HEK293 (cell line): Measurements from ENCODE around the gene PTPN9.

ENCODE experiments used
- GLI4 ChIP-seq: fragments of 450-650 bp; formaldehyde crosslinking; IDR thresholded peaks from 2 replicates; pipeline ENCODE4 v1.5.1; 2016; ENCODE audit warnings: missing biosample characterization, missing genetic modification characterization
- IKZF3 ChIP-seq: fragments of 450-650 bp; IDR thresholded peaks from 2 replicates; pipeline ENCODE4 v1.5.0; 2018; ENCODE audit warnings: missing biosample characterization, mild to moderate bottlenecking, missing genetic modification characterization, moderate library complexity
- PATZ1 ChIP-seq: fragments of 450-650 bp; formaldehyde crosslinking; IDR thresholded peaks from 2 replicates; pipeline ENCODE4 v1.5.1; 2016; ENCODE audit warnings: missing biosample characterization, missing genetic modification characterization
- PRDM1 ChIP-seq: fragments of 450-650 bp; formaldehyde crosslinking; IDR thresholded peaks from 2 replicates; pipeline ENCODE4; 2016; ENCODE audit warnings: missing biosample characterization, missing genetic modification characterization
- RBAK ChIP-seq: fragments of 450-650 bp; formaldehyde crosslinking; IDR thresholded peaks from 2 replicates; pipeline ENCODE4 v1.5.1; 2016; ENCODE audit warnings: missing biosample characterization, missing genetic modification characterization
- SP3 ChIP-seq: fragments of 450-650 bp; formaldehyde crosslinking; IDR thresholded peaks from 2 replicates; pipeline ENCODE4 v1.5.1; 2016; ENCODE audit warnings: missing biosample characterization, missing genetic modification characterization
- ZBTB1 ChIP-seq: fragments of 450-650 bp; formaldehyde crosslinking; IDR thresholded peaks from 2 replicates; pipeline ENCODE4 v1.5.1; 2016; ENCODE audit warnings: missing biosample characterization, missing genetic modification characterization
- ZFP37 ChIP-seq: fragments of 450-650 bp; formaldehyde crosslinking; IDR thresholded peaks from 2 replicates; pipeline ENCODE4 v1.5.1; 2016; ENCODE audit warnings: missing biosample characterization, missing genetic modification characterization
- ZNF112 ChIP-seq: fragments of 450-650 bp; formaldehyde crosslinking; IDR thresholded peaks from 2 replicates; pipeline ENCODE4 v1.5.0; 2017; ENCODE audit warnings: missing biosample characterization, missing genetic modification characterization
- ZNF132 ChIP-seq: fragments of 450-650 bp; formaldehyde crosslinking; IDR thresholded peaks from 2 replicates; pipeline ENCODE4 v1.5.1; 2017; ENCODE audit warnings: missing biosample characterization, missing genetic modification characterization, borderline replicate concordance
- ZNF133 ChIP-seq: fragments of 450-650 bp; formaldehyde crosslinking; IDR thresholded peaks from 2 replicates; pipeline ENCODE4 v1.5.1; 2016; ENCODE audit warnings: missing biosample characterization, missing genetic modification characterization
- ZNF146 ChIP-seq: fragments of 450-650 bp; formaldehyde crosslinking; IDR thresholded peaks from 2 replicates; pipeline ENCODE4 v1.5.1; 2016; ENCODE audit warnings: missing biosample characterization, missing genetic modification characterization
- ZNF18 ChIP-seq: fragments of 450-650 bp; formaldehyde crosslinking; IDR thresholded peaks from 2 replicates; pipeline ENCODE4 v1.5.1; 2016; ENCODE audit warnings: missing biosample characterization, missing genetic modification characterization
- ZNF2 ChIP-seq: fragments of 450-650 bp; formaldehyde crosslinking; IDR thresholded peaks from 2 replicates; pipeline ENCODE4 v1.5.1; 2016; ENCODE audit warnings: missing biosample characterization, missing genetic modification characterization
- ZNF214 ChIP-seq: fragments of 450-650 bp; formaldehyde crosslinking; IDR thresholded peaks from 2 replicates; pipeline ENCODE4 v1.5.1; 2017; ENCODE audit warnings: missing biosample characterization, mild to moderate bottlenecking, missing genetic modification characterization, borderline replicate concordance
- ZNF23 ChIP-seq: fragments of 450-650 bp; formaldehyde crosslinking; IDR thresholded peaks from 2 replicates; pipeline ENCODE4 v1.5.1; 2016; ENCODE audit warnings: missing biosample characterization, missing genetic modification characterization, borderline replicate concordance
- ZNF24 ChIP-seq: fragments of 450-650 bp; formaldehyde crosslinking; IDR thresholded peaks from 2 replicates; pipeline ENCODE4 v1.5.1; 2016; ENCODE audit warnings: missing biosample characterization, missing genetic modification characterization
- ZNF248 ChIP-seq: fragments of 450-650 bp; formaldehyde crosslinking; IDR thresholded peaks from 2 replicates; pipeline ENCODE4 v1.5.1; 2017; ENCODE audit warnings: missing biosample characterization, missing genetic modification characterization
- ZNF302 ChIP-seq: fragments of 450-650 bp; formaldehyde crosslinking; IDR thresholded peaks from 2 replicates; pipeline ENCODE4 v1.5.1; 2016; ENCODE audit warnings: missing biosample characterization, missing genetic modification characterization, low read depth
- ZNF324 ChIP-seq: fragments of 450-650 bp; formaldehyde crosslinking; IDR thresholded peaks from 2 replicates; pipeline ENCODE4 v1.5.1; 2016; ENCODE audit warnings: missing biosample characterization, missing genetic modification characterization
- ZNF335 ChIP-seq: fragments of 450-650 bp; formaldehyde crosslinking; conservative IDR thresholded peaks from 2 replicates; pipeline ENCODE4 v1.5.1; 2016; ENCODE audit warnings: missing biosample characterization, missing genetic modification characterization
- ZNF423 ChIP-seq: fragments of 450-650 bp; formaldehyde crosslinking; IDR thresholded peaks from 2 replicates; pipeline ENCODE4 v1.5.1; 2016; ENCODE audit warnings: missing biosample characterization, missing genetic modification characterization
- ZNF473 ChIP-seq: fragments of 450-650 bp; formaldehyde crosslinking; IDR thresholded peaks from 2 replicates; pipeline ENCODE4 v1.5.1; 2017; ENCODE audit warnings: missing biosample characterization, missing genetic modification characterization
- ZNF513 ChIP-seq: fragments of 450-650 bp; IDR thresholded peaks from 2 replicates; pipeline ENCODE4 v1.5.1; 2018; ENCODE audit warnings: missing biosample characterization, missing genetic modification characterization
- ZNF585B ChIP-seq: fragments of 450-650 bp; formaldehyde crosslinking; IDR thresholded peaks from 2 replicates; pipeline ENCODE4 v1.5.1; 2016; ENCODE audit warnings: missing biosample characterization, missing genetic modification characterization
- ZNF624 ChIP-seq: fragments of 450-650 bp; formaldehyde crosslinking; IDR thresholded peaks from 2 replicates; pipeline ENCODE4 v1.5.1; 2017; ENCODE audit warnings: missing biosample characterization, missing genetic modification characterization
- ZNF692 ChIP-seq: fragments of 450-650 bp; formaldehyde crosslinking; IDR thresholded peaks from 2 replicates; pipeline ENCODE4 v1.5.1; 2016; ENCODE audit warnings: missing biosample characterization, missing genetic modification characterization
- ZNF701 ChIP-seq: fragments of 450-650 bp; formaldehyde crosslinking; IDR thresholded peaks from 2 replicates; pipeline ENCODE4 v1.5.1; 2016; ENCODE audit warnings: missing biosample characterization, missing genetic modification characterization
- ZNF785 ChIP-seq: fragments of 450-650 bp; formaldehyde crosslinking; IDR thresholded peaks from 2 replicates; pipeline ENCODE4 v1.5.1; 2016; ENCODE audit warnings: missing biosample characterization, missing genetic modification characterization
- ZNF837 ChIP-seq: fragments of 450-650 bp; formaldehyde crosslinking; IDR thresholded peaks from 2 replicates; pipeline ENCODE4 v1.5.1; 2016; ENCODE audit warnings: missing biosample characterization, missing genetic modification characterization
- ZSCAN18 ChIP-seq: fragments of 450-650 bp; formaldehyde crosslinking; IDR thresholded peaks from 2 replicates; pipeline ENCODE4 v1.5.1; 2016; ENCODE audit warnings: missing biosample characterization, missing genetic modification characterization
- ZSCAN4 ChIP-seq: fragments of 450-650 bp; formaldehyde crosslinking; IDR thresholded peaks from 2 replicates; pipeline ENCODE4 v1.5.1; 2017; ENCODE audit warnings: missing biosample characterization, missing genetic modification characterization

Gene PTPN9

GRCh38 chr15:75454471-75455378 is 124.4 kb downstream of the PTPN9 start (continued):
- TF ChIP-seq GLI4 (no peak), ZNF692 (tag by site-specific recombination) (peak; percentile 98), ZNF214 (tag by site-specific recombination) (no peak), ZNF837 (tag by site-specific recombination) (no peak), RBAK (no peak), ZNF146 (tag by site-specific recombination) (no peak), ZNF302 (tag by site-specific recombination) (no peak), ZNF112 (no peak), ZNF133 (tag by site-specific recombination) (no peak), ZNF423 (tag by site-specific recombination) (no peak), ZNF785 (tag by site-specific recombination) (no peak), ZNF2 (tag by site-specific recombination) (no peak), ZSCAN18 (tag by site-specific recombination) (no peak), ZNF23 (tag by site-specific recombination) (no peak), ZNF473 (tag by site-specific recombination) (no peak), ZNF324 (tag by site-specific recombination) (no peak), ZSCAN4 (no peak), ZNF624 (no peak), ZBTB1 (no peak), ZNF335 (tag by site-specific recombination) (peak; percentile 65), ZNF701 (tag by site-specific recombination) (no peak), ZNF24 (tag by site-specific recombination) (no peak), ZNF513 (tag by site-specific recombination) (no peak), ZNF248 (tag by site-specific recombination) (no peak), ZNF132 (tag by site-specific recombination) (no peak), PRDM1 (tag by site-specific recombination) (no peak), ZNF585B (no peak), ZNF18 (no peak), PATZ1 (tag by site-specific recombination) (peak; percentile 81), SP3 (tag by site-specific recombination) (peak; percentile 78), ZFP37 (tag by site-specific recombination) (no peak), IKZF3 (tag by site-specific recombination) (peak; percentile 77; the same call in 1 of the 2 replicates)
